HEK293 (cell line): Measurements from ENCODE around the gene PSTPIP1.

Experiments used
- ZBTB1 ChIP-seq: fragments of 450-650 bp; formaldehyde crosslinking; IDR thresholded peaks from 2 replicates; pipeline ENCODE4 v1.5.1; 2016; ENCODE audit warnings: missing biosample characterization, missing genetic modification characterization
- ZNF133 ChIP-seq: fragments of 450-650 bp; formaldehyde crosslinking; IDR thresholded peaks from 2 replicates; pipeline ENCODE4 v1.5.1; 2016; ENCODE audit warnings: missing biosample characterization, missing genetic modification characterization
- ZNF785 ChIP-seq: fragments of 450-650 bp; formaldehyde crosslinking; IDR thresholded peaks from 2 replicates; pipeline ENCODE4 v1.5.1; 2016; ENCODE audit warnings: missing biosample characterization, missing genetic modification characterization
- TF ChIP-seq, protein P1 (sequence below): IDR thresholded peaks from 2 replicates; pipeline ENCODE4 v1.6.1; 2011; ENCODE audit warnings: mild to moderate bottlenecking, low read depth, low read length, borderline replicate concordance

DNA sequence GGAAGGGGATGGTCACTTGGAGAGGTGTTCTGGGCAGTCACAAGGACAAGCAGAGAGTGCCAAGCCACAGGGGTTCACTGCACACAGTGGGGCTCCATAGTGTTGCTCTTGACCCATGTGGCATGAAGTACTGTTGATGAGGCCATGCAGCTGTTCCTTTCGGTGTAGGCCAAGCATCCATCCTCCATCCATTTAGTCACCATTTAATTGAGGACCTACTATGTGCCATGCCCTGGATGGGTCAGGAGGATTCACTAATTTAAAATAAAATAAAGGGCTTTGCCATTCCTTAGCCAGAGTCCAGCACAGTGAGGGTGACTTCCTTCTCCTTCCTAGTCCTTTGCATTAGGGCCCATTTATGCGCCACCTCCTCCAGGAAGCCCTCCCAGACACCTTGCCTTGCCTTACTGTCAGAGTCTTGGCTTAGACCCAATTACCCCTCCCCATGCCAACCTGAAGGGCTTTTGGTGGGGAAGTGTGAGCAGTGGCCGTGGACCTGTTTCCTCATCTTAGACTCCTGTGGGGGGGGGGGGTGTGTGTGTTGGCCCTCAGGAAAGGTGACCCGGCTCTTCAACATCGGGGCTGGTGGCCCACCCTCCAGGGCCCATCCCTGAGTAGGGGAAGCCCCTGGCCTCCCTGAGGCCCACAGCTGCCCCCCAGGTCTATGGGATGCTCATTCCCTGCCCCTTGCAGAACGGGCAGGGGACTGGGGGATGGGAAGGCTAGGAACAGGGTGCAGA, 25.6 kb downstream of the PSTPIP1 start:
- TF ChIP-seq ZNF785 (tag by site-specific recombination) (no peak), ZNF133 (tag by site-specific recombination) (no peak), ZBTB1 (no peak)
- TF ChIP-seq, protein P1, sequence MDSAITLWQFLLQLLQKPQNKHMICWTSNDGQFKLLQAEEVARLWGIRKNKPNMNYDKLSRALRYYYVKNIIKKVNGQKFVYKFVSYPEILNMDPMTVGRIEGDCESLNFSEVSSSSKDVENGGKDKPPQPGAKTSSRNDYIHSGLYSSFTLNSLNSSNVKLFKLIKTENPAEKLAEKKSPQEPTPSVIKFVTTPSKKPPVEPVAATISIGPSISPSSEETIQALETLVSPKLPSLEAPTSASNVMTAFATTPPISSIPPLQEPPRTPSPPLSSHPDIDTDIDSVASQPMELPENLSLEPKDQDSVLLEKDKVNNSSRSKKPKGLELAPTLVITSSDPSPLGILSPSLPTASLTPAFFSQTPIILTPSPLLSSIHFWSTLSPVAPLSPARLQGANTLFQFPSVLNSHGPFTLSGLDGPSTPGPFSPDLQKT, result no peak
